Activated CD4-positive, alpha-beta T cell treated with anti-CD3 and anti-CD28 coated beads, Interleukin-2, amount 50 U/mL, for 1 hour (primary cell): ENCODE data around the gene DNHD1.

Experiments
- DNase-seq: peaks from one replicate; pipeline ENCODE4 v3.0.0-alpha.2; 2020

The DNHD1 gene

GRCh38 chr11:6566704-6567370 is 69.8 kb downstream of the DNHD1 start:
- DNase-seq: no peak

- no peak for DNase-seq
Observed at GRCh38 chr11:6567371-6567745, 70.3 kb downstream of the DNHD1 start.

GRCh38 chr11:6568191-6568918 is 71.3 kb downstream of the DNHD1 start:
- no peak for DNase-seq

- no peak for DNase-seq
Observed at GRCh38 chr11:6569706-6570105, 72.6 kb downstream of the DNHD1 start.

- DNase-seq: no peak
Observed at GRCh38 chr11:6570691-6571427, 73.8 kb downstream of the DNHD1 start.

GRCh38 chr11:6571434-6572008 is 74.4 kb downstream of the DNHD1 start:
- no peak for DNase-seq

GRCh38 chr11:6572215-6572614 is 75.1 kb downstream of the DNHD1 start:
- no peak for DNase-seq

GRCh38 chr11:6574816-6575715 is 78.0 kb downstream of the DNHD1 start:
- no peak for DNase-seq

GRCh38 chr11:6576471-6577373 is 79.6 kb downstream of the DNHD1 start:
- DNase-seq: no peak

- no peak for DNase-seq
Observed at GRCh38 chr11:6578134-6578533, 81.1 kb downstream of the DNHD1 start.

GRCh38 chr11:6579681-6580080 is 82.6 kb downstream of the DNHD1 start:
- DNase-seq: no peak

- no peak for DNase-seq
Observed at GRCh38 chr11:6583584-6583983, 86.5 kb downstream of the DNHD1 start.

- DNase-seq: no peak
Observed at GRCh38 chr11:6584528-6584927, 87.4 kb downstream of the DNHD1 start.

- no peak for DNase-seq
Observed at GRCh38 chr11:6586434-6587359, 89.6 kb downstream of the DNHD1 start.

- no peak for DNase-seq
Observed at GRCh38 chr11:6587360-6587953, 90.4 kb downstream of the DNHD1 start.

GRCh38 chr11:6588018-6588417 is 90.9 kb downstream of the DNHD1 start:
- DNase-seq: no peak

GRCh38 chr11:6594142-6594768 is 97.2 kb downstream of the DNHD1 start:
- no peak for DNase-seq

- DNase-seq: no peak
Observed at GRCh38 chr11:6596239-6596877, 99.3 kb downstream of the DNHD1 start.

- DNase-seq: no peak
Observed at GRCh38 chr11:6598555-6598954, 101.5 kb downstream of the DNHD1 start.
